Measurements from ENCODE around the gene HBS1L. TPM values are rescaled to one million over a fixed set of nuclear protein-coding genes. Genes with fewer than 3 reads are reported as not detected.
A peak's percentile ranks its signal among the peaks of the same experiment; 100 is the strongest.

The HBS1L gene
- total and polyA plus RNA-seq, 9 of the 15 experiments (the other 6 are each of a cell fraction or from before 2014, with no cell fraction given), result 101 to 199 (median 145) TPM

GRCh38 chr6:135054569-135055498, at the start of gene HBS1L (continued):
- TF ChIP-seq, protein P1, sequence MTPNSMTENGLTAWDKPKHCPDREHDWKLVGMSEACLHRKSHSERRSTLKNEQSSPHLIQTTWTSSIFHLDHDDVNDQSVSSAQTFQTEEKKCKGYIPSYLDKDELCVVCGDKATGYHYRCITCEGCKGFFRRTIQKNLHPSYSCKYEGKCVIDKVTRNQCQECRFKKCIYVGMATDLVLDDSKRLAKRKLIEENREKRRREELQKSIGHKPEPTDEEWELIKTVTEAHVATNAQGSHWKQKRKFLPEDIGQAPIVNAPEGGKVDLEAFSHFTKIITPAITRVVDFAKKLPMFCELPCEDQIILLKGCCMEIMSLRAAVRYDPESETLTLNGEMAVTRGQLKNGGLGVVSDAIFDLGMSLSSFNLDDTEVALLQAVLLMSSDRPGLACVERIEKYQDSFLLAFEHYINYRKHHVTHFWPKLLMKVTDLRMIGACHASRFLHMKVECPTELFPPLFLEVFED (CRISPR knock-in tag; conservative IDR thresholded peaks at IDR 0.05), result no peak
- TF ChIP-seq SIX5 (IDR thresholded peaks at IDR 0.05; ENCODE audit: borderline replicate concordance in 1 of 2, insufficient read depth in 1 of 2, low read depth in 1 of 2, low read length in 2 of 2) (0 out of 4 replicates have a peak, but pooled peaks of 1 of the 2 experiments have one; percentile 32), VEZF1 (CRISPR knock-in tag; IDR thresholded peaks at IDR 0.05) (peak; percentile 93), CBX8 (IDR thresholded peaks at IDR 0.05; ENCODE audit: borderline replicate concordance, extremely low read depth, low read depth, low read length, poor library complexity, severe bottlenecking) (no peak), TCF3 (CRISPR knock-in tag; IDR thresholded peaks at IDR 0.05) (no peak), ZNF174 (CRISPR knock-in tag; IDR thresholded peaks at IDR 0.05) (no peak), MBD2 (IDR thresholded peaks at IDR 0.05; ENCODE audit: borderline replicate concordance, low read depth) (peak; percentile 78), RBM34 (IDR thresholded peaks at IDR 0.05; ENCODE audit: borderline replicate concordance, insufficient read depth, low read length) (no peak), NR2C1 (IDR thresholded peaks at IDR 0.05) (peak; percentile 77), NR2C1 (tag; IDR thresholded peaks at IDR 0.05) (peak; percentile 81), YY1 (IDR thresholded peaks at IDR 0.05; ENCODE audit: borderline replicate concordance in 1 of 3, control insufficient read depth in 1 of 3, extremely low read depth in 1 of 3, insufficient read depth in 3 of 3, insufficient read length in 1 of 3, insufficient replicate concordance in 2 of 3, low read depth in 1 of 3, low read length in 2 of 3) (peak; percentile 90 to 97 (median 97)), ZBTB26 (CRISPR knock-in tag; IDR thresholded peaks at IDR 0.05) (no peak)
- TF ChIP-seq, protein P2, sequence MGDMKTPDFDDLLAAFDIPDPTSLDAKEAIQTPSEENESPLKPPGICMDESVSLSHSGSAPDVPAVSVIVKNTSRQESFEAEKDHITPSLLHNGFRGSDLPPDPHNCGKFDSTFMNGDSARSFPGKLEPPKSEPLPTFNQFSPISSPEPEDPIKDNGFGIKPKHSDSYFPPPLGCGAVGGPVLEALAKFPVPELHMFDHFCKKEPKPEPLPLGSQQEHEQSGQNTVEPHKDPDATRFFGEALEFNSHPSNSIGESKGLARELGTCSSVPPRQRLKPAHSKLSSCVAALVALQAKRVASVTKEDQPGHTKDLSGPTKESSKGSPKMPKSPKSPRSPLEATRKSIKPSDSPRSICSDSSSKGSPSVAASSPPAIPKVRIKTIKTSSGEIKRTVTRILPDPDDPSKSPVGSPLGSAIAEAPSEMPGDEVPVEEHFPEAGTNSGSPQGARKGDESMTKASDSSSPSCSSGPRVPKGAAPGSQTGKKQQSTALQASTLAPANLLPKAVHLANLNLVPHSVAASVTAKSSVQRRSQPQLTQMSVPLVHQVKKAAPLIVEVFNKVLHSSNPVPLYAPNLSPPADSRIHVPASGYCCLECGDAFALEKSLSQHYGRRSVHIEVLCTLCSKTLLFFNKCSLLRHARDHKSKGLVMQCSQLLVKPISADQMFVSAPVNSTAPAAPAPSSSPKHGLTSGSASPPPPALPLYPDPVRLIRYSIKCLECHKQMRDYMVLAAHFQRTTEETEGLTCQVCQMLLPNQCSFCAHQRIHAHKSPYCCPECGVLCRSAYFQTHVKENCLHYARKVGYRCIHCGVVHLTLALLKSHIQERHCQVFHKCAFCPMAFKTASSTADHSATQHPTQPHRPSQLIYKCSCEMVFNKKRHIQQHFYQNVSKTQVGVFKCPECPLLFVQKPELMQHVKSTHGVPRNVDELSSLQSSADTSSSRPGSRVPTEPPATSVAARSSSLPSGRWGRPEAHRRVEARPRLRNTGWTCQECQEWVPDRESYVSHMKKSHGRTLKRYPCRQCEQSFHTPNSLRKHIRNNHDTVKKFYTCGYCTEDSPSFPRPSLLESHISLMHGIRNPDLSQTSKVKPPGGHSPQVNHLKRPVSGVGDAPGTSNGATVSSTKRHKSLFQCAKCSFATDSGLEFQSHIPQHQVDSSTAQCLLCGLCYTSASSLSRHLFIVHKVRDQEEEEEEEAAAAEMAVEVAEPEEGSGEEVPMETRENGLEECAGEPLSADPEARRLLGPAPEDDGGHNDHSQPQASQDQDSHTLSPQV (IDR thresholded peaks at IDR 0.05), result peak; percentile 20
- TF ChIP-seq, protein P3, sequence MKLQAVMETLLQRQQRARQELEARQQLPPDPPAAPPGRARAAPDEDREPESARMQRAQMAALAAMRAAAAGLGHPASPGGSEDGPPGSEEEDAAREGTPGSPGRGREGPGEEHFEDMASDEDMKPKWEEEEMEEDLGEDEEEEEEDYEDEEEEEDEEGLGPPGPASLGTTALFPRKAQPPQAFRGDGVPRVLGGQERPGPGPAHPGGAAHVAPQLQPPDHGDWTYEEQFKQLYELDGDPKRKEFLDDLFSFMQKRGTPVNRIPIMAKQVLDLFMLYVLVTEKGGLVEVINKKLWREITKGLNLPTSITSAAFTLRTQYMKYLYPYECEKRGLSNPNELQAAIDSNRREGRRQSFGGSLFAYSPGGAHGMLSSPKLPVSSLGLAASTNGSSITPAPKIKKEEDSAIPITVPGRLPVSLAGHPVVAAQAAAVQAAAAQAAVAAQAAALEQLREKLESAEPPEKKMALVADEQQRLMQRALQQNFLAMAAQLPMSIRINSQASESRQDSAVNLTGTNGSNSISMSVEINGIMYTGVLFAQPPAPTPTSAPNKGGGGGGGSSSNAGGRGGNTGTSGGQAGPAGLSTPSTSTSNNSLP (IDR thresholded peaks at IDR 0.05; ENCODE audit: borderline replicate concordance, low read depth, low read length), result no peak; the same call in 1 of the 2 replicates
